NCI-H748 (cell line): Measurements from ENCODE around the gene HOXD4.
A peak's percentile ranks its signal among the peaks of the same experiment; 100 is the strongest.

Experiments
- DNase-seq: peaks from one replicate; lab custom pipeline; 2025; ENCODE audit not compliant: unreplicated experiment; lab: John Stamatoyannopoulos, UW

HOXD4 gene

DNA sequence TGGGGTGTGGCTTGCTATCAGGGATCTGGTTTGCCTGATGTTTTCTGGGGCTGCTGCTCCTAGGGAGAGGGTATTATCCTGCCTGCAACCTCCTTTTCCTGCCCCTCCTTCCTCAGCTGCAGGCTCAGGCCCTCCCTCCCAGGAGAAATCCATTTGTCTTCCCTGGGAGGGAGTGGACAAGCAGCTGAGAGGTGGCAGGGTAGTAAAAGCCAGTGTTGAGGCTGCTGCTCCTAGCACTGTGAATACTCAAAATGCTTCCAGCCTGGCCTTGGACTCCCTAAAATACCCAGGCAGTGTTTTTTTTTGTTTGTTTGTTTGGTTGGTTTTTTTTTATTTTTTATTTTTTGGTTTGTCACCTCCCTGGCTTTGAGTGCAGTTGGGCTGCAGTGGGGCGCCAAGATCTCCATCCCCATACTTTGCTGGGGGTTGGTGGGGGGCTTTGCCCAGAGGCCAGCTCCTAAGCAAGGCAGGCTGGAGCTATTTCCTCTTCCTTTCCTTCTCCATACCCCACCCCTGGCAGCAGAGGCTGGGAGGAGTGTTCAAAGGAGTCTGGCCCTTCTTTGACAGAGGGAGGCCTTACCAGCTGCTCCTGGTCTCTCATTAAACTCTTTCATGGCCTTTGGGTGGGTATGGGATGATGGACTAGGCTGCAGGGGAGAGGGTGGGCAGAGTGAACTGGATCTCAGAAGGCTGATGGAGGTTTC lies 19.4 kb downstream of the HOXD4 start:
- no peak for DNase-seq

DNA sequence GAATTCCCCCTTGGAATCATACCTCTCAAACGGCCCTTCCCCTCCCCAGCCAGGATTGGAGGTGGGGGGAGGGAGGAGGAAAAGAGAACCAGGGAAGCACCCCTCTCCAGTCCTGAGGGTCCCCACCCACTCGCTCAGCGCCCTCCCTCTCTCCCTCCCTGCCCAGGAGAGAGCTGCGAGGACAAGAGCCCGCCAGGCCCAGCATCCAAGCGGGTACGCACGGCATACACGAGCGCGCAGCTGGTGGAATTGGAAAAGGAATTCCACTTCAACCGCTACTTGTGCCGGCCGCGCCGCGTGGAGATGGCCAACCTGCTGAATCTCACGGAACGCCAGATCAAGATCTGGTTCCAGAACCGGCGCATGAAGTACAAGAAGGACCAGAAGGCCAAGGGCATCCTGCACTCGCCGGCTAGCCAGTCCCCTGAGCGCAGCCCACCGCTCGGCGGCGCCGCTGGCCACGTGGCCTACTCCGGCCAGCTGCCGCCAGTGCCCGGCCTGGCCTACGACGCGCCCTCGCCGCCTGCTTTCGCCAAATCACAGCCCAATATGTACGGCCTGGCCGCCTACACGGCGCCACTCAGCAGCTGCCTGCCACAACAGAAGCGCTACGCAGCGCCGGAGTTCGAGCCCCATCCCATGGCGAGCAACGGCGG lies 20.1 kb downstream of the HOXD4 start:
- no peak for DNase-seq

GRCh38 chr2:176172007-176172894 lies 20.9 kb downstream of the HOXD4 start:
- no peak for DNase-seq

DNA sequence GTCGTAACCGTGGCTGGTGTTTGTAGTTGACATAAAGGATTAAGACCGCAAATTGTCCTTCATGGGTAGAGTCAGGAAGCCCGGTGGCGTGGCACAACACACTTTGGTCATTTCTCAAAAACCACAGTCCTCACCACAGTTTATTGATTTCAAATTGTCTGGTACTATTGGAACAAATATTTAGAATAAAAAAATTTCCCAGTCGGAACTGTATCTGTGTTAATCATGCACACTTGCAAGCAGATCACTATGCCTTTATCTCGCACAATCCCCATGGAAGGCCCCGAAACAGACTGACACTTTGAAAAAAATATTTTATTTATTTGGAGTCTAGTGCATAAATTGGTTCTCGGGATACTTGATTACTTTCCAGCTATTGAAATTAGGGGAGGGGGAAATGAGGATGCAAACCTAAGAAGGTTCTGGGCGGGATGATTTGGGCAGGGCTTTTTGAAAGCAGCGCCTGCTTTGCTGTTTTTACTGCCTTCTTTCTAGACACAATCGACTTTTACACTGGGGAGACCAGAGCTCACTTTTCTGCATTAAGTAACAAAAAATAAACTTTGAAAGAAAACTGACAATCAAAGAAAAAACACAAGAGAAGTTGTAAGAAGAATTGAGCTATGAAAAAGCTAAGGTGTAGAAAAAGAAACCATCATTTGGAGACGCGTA lies 21.7 kb downstream of the HOXD4 start:
- DNase-seq = no peak

- no peak for DNase-seq
Observed at GRCh38 chr2:176173567-176174381, 22.4 kb downstream of the HOXD4 start.

GRCh38 chr2:176174382-176174823 lies 23.1 kb downstream of the HOXD4 start:
- no peak for DNase-seq

DNA sequence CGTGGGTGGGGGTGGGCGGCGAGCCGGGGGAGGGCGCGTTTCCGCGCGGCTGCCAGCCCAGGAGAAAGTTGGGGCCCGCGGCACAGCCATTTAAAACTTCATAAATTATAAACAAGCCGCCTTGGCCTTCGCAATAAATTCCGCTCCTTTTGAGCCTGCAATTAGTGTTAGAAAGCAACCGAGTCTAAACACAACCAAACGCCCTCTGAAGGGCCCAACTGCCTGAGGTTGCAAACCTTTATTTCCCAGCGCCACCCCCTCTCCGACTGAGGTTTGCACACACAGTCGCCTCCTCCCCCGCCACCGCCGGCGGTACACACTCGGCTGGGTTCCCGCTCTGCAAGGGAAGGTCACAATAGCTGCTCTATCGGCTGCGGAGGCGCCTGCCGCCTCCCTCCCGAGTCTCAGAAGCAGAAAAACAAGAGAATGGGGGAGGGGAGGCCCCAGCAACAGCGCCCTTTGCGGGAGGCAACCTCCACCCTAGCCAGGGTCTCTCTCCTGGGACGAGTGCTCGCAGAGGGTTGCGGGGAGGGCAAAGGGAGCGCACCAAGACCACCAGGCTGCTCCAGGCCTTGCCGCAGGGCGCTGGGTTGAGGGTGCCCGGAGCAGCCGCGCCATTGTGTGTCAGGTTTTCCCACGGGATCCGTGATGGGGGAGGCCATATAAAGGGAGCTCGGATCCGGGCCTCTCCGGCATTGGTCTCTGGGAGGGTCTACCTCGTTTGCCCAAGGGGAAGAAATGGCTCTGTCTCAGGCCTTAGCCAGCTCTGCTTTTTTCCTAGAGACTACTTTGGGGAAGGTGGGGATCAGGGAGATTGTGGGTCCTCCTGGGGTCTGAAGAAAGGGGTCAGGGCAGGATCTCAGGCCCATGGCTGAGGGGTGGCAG lies 23.7 kb downstream of the HOXD4 start:
- peak; percentile 18 for DNase-seq

DNA sequence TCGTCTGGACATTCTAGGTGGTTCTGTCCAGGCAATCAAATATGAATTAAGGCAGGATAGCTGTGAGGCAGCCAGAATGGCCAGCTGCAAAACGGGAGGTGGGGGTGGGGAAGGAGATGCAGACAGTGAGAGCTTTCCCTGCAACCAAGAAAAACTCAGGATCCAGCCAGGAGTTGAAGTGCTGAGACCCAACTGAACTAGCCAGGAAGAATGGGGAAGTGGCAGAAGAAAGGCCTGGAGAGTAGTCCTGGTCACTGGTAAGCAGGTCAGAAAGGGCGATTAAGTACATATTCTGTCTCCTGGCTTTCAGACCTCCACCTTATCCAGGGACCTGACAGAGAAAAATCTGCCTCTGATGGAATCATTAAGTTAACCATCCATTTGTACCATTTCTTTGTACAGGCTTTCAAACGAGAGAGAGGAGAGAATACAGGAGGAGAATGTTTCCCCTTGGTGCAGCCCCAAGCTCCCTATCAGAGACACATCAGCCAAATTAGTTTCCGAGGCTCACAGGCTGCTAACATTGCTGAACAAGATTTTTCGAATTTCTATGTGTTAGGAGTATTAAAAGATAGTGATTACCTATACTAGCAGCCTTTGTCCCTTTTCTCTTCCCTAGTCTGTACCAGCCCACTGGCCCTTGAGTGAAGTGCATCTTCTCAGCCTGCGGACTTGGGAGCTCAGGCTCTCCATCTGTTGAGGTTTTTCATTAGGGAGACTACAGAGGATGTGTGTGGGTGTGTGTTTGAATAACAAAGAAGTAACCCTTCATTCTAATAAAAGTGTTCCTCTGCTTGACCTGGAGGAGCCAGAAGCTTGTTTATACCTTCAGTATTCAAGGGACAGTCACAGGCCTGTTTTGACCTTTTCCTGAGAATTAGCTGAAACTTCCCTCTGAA lies 24.6 kb downstream of the HOXD4 start:
- no peak for DNase-seq

DNA sequence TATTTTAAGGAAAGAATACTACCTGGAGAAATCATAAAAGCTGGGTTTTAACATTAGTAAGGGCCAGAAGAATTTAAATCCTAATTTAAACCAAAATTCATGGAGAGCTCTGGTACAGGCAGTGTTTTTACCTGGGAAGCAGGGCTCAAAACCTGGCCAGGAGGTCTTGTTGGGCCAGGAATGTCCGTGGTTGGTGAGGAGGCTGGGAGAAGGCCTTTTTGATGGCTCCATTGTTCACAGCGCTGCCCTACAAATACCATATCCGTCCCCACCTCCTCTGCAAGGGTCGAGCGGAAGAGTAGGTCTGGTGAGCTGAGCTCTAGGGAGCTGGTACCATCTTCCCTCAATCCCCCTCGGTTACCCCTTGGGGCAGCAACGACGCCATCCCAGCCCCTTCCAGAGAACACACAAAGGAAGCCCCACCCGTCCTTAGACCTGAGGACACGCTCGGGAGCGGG lies 26.3 kb downstream of the HOXD4 start:
- peak; percentile 88 for DNase-seq

DNA sequence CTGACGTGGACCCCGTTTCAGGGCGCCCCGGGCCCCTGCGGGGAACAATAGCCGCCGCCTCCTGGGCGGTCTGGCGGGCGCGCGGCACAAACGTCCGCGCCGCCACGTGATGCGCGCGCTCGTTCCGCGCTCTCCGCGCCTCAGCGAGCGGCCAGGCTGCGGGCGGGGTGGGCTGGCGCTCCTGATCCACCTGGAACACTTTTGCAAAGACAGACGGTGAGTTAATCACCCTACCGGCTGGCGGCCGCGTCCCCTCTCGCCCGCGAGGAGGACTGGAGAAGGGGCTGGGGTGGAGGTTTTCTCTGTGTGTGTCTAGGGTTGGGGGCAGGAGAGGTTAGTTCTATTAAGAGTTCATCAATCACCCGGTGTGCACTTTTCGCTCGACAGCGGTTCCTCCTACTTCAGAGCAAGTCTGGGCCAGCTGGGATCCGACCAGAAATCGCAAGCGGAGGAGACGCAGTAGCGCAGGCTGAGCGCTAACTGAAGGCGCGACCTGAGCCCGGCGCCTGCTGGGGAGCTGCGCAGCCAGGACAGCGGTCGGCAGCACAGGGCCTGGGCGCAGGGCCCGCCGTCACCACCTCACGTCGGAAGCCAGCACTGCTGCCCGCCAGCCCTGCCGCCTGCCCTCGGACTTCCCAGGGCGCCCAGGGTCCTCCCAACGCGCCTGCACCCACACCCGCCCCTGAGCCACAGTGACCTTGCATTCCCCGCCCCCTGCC lies 26.8 kb downstream of the HOXD4 start:
- DNase-seq = peak; percentile 88

DNA sequence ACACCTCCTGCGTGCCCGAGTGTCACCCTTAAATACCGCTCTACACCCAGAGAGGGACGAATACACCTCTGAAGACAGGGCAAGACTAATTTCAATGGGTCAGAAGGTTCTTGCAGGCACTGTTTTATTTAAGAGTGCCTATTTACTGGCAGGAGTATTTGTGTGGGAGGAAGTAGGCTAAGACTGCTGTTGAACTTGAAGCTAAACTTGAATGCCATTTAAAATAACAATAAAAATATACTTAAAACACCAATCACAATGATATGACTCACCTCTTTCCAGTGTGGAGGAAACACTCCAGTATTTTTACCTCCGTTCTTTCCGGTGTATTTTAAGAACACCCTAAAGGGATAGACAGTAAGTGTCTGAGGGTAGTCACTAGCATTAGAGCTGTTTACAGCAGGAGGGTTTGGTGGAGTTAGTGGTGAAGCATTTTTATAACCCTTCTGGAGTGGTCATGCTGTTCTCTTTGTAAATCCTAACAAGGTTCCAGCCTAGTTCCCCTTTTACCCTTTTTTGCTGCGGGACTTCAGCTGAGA lies 27.5 kb downstream of the HOXD4 start:
- no peak for DNase-seq

- no peak for DNase-seq
Observed at GRCh38 chr2:176181551-176181950, 30.2 kb downstream of the HOXD4 start.

DNA sequence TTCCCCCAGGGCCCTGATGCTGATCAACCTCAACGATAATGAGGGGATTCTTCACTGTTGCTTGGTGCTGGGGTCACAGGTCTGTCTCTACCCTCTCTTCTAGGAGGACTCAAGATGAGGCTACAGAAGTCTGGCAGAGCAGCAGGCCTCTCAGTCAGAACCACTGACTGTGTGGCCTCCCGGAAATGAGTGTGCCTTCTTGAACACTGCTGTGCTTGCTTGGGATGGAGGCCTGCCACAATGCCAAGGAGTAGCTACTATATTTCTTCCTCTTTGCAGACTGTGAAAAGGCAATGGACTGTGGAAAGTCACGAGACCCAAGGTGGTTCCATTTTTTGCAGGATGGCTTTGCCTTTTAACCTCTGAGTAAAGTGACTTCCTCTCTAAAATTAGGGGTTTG lies 31.3 kb downstream of the HOXD4 start:
- no peak for DNase-seq

- DNase-seq = no peak
Observed at GRCh38 chr2:176184749-176185148, 33.4 kb downstream of the HOXD4 start.

GRCh38 chr2:176186024-176186423 lies 34.7 kb downstream of the HOXD4 start:
- no peak for DNase-seq

- DNase-seq = peak; percentile 75
Observed at GRCh38 chr2:176187200-176187898, 36.0 kb downstream of the HOXD4 start.
